Heart left ventricle (tissue), 13 donors: ENCODE data around the gene BBS4.
"Not testable (repeated sequence)": the region's sequence is repeated elsewhere in the genome, so short reads cannot be mapped to it uniquely, and the experiment has no call there.

Source experiments
- POLR2A ChIP-seq, 2 donors: fragments of 450-650 bp; IDR thresholded peaks; one replicate each; pipeline ENCODE4 v1.6.1; 2017; ENCODE audit warnings: antibody characterized with exemption in 2 of 2, mild to moderate bottlenecking in 2 of 2, moderate library complexity in 2 of 2
- TF ChIP-seq, protein P1 (sequence below), 12 donors: fragments of 200-600 bp; sonication (generic) in 4 of 12; IDR thresholded peaks; one replicate each; pipeline versions ENCODE4 v1.5.0 to v1.8.0; 2018 to 2022; ENCODE audit warnings: antibody characterized with exemption in 12 of 12, mild to moderate bottlenecking in 5 of 12
- donor health status: ischemic (EF 13 %, LVEDD 7.1; RV severe dilation, severe dysfunction).
- donor health status: DM: no; HTN: yes; CAD: no.
- donor health status: DM: no; HTN: no; CAD: no.
- donor health status: ischemic (EF 25% LVEDD 6.9; RV normal size, moderate dysfunction).
- donor health status: ischemic (EF 25% LVEDD 5.7; RV mildly dilated, moderate dysfunction).
- donor health status: ischemic (EF 35%, LVEDD 5.7; RV mildly dilated, moderate dysfunction).
- donor health status: nonischemic (EF 11% LVEDD 7.7; RV severe dilation, severe dysfunction).
- donor health status: DM: yes; HTN: yes; CAD: no.
- donor health status: PGD.
- donor health status: ischemic (EF 29% LVEDD 5.4; RV normal size, mild dysfunction).
- donor health status: nonischemic (EF 23%, LVEDD 6.1; RV moderate dilation, normal function).

DNA sequence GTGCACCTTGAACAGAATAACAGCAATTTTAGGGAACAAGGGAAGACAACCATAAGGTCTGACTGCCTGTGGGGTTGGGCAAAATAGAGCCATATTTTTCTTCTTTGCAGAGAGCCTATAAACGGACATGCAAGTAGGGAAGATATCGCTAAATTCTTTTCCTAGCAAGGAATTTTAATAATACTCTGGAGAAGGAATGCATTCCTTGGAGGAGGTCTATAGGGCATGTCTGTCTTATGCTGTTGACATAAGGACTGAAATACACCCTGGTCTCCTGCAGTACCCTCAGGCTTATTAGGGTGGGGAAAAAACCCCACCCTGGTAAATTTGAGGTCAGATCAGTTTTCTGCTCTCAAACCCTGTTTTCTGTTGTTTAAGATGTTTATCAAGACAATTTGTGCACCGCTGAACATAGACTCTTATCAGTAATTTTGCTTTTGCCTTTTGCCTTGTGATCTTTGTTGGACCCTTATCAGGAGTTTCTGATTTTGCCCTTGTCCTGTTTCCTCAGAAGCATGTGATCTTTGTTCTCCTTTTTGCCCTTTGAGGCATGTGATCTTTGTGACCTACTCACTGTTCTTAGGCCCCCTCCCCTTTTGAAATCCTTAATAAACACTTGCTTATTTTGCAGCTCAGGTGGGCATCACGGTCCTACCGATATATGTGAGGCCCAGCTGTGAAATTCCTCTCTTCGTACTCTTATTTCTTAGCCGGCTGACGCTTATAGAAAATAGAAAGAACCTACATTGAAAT is 22.7 kb downstream of the BBS4 start:
- TF ChIP-seq, protein P1, sequence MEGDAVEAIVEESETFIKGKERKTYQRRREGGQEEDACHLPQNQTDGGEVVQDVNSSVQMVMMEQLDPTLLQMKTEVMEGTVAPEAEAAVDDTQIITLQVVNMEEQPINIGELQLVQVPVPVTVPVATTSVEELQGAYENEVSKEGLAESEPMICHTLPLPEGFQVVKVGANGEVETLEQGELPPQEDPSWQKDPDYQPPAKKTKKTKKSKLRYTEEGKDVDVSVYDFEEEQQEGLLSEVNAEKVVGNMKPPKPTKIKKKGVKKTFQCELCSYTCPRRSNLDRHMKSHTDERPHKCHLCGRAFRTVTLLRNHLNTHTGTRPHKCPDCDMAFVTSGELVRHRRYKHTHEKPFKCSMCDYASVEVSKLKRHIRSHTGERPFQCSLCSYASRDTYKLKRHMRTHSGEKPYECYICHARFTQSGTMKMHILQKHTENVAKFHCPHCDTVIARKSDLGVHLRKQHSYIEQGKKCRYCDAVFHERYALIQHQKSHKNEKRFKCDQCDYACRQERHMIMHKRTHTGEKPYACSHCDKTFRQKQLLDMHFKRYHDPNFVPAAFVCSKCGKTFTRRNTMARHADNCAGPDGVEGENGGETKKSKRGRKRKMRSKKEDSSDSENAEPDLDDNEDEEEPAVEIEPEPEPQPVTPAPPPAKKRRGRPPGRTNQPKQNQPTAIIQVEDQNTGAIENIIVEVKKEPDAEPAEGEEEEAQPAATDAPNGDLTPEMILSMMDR (IDR thresholded peaks at IDR 0.05): not testable (repeated sequence)
- TF ChIP-seq POLR2A (IDR thresholded peaks at IDR 0.05): not testable (repeated sequence)
